G401.6 (cell line): Measurements from ENCODE around the gene PDE12.

ENCODE experiments used
- FAIRE-seq: peaks from 2 replicates; lab custom pipeline; 2012; peaks lifted over from hg19 to GRCh38; lab: Jason Lieb, UNC

The PDE12 gene, protein sequence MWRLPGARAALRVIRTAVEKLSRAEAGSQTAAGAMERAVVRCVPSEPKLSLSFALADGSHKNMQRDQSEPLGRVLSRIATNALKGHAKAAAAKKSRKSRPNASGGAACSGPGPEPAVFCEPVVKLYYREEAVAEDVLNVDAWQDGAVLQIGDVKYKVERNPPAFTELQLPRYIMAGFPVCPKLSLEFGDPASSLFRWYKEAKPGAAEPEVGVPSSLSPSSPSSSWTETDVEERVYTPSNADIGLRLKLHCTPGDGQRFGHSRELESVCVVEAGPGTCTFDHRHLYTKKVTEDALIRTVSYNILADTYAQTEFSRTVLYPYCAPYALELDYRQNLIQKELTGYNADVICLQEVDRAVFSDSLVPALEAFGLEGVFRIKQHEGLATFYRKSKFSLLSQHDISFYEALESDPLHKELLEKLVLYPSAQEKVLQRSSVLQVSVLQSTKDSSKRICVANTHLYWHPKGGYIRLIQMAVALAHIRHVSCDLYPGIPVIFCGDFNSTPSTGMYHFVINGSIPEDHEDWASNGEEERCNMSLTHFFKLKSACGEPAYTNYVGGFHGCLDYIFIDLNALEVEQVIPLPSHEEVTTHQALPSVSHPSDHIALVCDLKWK

DNA sequence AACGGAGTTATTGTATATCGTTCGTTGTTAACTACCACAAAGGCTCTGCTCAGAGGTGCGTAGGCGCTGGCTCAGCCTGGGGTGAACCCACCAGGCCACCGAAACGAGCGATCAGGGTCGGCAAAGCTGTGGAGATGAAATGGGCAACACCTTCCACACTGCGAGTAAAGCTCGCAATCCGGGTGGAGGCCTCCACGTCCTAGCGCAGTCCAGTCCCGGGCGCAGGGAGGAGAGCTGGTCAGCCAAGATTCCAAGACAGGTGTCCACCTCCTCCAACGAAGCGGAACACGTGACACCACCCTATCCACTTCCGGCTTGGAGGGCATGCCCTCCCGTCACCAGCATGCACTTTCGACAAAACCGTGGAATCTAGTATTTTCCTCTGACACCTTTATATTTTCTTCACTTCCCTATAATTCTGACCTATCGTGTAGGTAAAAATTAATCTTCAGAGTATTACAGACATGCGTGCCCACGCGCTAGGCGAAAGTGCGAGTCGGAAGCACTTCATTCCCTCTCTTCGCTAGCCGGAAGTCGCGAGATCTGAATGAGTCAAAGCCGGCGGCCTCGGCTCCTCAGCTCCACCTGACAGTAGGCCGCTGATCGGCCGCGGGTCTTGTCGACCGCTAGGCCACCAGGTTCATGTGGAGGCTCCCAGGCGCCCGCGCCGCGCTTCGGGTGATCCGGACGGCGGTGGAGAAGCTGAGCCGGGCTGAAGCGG is at the start of gene PDE12:
Gene PDE12 (plus strand): TSS at position 537 of the 721 bp plus-strand sequence. CDS start 106 bp downstream, at position 643.
- FAIRE-seq, result peak; percentile 39

DNA sequence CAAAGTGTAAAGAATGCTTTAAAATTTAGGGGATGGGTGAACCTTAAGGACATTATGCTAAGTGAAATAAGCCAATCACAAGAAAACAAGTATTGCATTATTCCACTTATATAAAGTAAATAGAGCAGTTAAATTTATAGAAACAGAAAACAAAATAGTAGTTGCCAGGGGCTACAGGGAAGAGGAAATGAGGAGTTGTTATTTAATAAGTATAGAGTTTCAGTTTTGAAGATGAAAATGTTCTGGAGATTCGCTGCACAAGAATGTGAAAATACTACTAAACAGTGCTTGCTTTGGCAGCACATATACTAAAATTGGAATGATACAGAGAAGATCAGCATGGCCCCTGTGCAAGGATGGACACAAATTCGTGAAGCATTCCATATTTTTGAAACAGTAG is 43.9 kb upstream of the PDE12 start:
- no peak for FAIRE-seq

DNA sequence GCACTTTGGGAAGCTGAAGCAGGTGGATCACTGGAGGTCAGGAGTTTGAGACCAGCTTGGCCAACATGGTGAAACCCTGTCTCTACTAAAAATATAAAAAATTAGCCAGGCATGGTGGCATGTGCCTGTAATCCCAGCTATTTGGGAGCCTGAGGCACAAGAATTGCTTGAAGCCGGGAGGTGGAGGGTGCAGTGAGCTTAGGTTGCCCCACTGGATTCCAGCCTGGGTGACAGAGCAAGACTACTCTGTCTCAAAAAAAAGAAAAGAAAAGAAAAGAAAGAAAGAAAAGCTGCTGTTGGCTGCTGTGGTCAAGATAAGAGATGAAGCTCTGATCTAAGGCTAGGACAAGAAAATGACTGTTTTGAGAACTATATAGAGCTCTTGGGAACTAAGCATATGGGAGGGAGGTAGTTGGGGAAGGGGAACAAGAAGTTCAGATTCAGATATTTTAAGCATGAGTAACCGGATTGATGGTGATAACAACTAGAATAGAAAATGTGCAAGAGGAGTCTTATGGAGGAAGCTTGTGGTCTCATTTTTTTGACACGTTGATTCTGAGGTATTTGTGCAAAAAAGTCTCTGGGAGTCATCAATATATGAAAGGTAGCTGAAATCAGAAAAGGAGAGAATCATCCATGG is 37.7 kb upstream of the PDE12 start:
- FAIRE-seq, result no peak

DNA sequence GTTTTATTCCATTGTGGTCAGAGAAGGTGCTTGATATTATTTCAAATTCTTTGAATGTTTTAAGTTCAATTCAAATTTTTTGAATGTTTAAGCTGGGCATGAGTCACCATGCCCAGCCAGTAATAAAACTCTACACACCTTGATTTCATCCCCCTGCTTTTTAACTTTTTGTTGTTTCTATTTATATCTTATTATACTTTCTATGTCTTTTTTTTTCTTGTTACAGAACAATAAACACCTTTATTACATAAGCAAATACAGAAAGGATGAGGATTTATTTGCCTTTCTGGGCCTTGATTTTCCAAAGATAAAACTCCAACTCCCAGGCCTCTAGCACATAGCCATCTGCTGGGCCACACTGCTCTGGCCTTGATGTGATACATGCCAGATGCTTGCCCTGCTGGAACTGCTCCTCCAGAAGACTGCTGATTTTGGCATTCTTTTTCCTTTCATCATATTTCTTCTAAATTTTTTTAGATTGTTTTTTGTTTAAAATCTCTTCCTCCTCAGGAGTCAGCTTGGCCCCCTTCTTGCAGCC is 25.9 kb upstream of the PDE12 start:
- no peak for FAIRE-seq

DNA sequence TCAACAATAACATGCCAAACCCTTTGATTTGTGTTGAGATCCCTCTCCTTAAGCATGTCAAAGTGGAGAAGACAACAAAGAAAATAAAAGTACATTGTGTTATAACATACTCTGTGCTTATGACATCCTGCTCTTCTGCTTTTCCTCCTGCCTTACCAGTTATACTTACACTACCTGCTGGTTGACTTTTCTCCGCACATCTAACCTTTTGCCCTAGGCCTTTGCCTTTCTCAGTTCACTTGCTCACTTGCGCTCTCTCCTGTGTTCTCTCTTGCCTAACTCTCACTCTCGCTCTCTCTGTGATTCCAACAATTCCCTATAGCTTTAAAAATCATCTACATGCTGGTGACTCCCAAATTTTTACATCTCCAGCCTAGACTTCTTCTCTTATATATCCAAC is 17.6 kb upstream of the PDE12 start:
- no peak for FAIRE-seq

DNA sequence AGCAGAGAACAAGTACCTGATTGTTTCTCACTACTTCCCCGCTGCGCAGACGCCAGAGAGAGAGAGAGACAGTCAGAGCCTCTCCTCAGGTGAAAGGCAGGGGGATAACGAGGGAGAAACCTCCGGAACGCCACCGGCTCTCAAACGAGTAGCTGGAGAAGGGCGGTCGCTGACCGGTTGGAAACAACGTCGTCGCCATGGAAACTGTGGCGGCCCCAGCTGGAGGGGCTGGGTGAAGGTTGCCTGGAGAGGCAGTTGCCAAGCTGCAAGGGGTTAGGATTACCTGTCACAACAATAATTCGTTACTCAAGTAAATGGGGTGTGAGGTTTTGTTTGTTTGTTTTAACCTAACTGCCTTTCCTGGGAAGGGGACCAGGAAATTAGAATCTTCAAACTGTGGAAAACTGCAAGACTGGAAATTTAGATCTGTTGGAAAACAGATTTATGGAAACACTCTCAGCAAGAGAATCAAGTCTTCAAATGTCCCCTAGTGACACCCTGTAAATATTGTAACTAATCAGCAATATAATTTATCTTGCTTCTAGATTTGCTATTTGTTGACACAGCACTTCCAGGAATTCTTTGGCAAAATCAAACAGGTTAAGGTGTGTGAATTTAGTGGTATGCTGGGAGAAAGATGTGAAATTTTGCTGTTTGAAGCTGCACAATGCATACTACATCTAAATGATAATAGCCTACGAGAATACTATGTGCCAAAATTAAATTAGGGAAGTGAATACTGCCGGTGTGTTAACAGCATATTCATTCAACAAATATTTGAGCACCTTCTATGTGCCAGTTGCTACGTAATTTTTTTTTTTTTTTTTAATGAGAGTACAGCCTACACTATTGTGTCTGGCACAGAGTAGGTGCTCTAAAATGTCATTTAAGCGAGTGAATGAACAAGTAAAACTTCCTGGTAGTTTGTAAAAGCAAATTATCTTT is 11.6 kb upstream of the PDE12 start, which contains the start of gene DNAH12:
Gene DNAH12 (minus strand): TSS at position 164 of the 945 bp plus-strand sequence. CDS start 1,474 bp downstream, outside the sequence.
- FAIRE-seq, result no peak

DNA sequence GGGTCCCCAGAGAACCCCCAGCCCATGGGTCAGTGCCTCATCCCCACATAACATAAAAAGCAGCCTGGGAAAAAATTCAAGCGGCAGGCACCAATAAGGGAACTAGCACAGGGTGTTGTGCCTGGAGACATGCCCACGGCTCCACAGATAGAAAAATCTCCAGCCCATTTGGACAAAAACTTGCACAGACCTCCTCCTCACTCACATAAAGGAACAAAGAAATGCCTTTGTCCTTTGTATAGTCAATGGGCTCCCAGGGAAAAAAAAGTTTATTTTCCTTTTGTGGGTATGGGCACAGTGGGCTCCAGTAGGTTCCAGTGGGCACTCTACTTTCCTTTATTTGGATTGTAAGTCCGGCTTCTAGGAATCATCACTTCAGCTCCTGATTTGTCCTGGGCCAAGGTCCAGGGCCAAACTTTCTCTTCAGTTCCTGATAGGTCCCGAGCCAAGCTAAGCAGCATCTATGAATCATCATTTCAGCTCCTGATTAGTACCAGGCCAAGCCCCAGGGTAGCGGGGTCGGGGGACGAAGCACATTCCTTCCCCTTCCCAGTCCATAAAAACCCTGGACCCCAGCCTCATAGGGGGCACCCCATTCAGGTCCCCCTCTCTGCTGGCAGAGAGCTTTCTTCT is 10.3 kb upstream of the PDE12 start:
- no peak for FAIRE-seq

DNA sequence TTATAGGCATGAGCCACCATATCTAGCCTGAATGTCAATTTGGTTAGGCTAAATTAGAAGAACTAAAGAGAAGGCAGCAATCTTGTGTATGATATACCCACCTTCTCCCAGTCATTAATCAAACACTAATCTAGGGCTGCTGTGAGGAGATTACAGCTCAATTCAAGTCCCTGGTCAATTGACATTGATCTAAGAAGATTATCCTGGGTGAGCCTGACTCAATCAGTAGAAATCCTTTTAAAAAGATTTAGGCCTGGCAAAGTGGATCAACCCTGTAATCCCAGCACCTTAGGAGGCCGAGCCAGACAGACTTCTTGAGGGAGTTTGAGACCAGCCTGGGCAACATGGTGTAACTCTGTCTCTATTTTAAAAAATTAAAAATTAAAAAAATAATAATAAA is 9.5 kb upstream of the PDE12 start:
- no peak for FAIRE-seq

DNA sequence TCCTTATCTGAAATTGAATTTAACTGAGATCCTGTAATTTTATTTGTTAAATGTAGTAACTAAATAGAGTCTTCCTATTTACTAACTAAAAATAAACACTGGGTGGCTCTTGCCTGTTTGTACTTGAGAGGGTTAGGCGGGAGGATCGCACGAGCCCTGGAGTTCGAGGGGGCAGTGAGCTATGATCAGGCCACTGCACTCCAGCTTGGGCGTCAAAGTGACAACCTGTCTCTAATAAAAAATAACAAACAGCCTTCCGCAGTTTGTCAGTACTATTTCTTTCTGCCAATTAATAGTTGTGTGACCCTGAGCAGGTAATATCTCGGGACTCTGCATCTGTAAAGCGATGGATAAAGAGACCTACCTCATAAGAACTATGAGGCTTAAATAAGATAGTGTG is 768 bp upstream of the PDE12 start:
- no peak for FAIRE-seq

DNA sequence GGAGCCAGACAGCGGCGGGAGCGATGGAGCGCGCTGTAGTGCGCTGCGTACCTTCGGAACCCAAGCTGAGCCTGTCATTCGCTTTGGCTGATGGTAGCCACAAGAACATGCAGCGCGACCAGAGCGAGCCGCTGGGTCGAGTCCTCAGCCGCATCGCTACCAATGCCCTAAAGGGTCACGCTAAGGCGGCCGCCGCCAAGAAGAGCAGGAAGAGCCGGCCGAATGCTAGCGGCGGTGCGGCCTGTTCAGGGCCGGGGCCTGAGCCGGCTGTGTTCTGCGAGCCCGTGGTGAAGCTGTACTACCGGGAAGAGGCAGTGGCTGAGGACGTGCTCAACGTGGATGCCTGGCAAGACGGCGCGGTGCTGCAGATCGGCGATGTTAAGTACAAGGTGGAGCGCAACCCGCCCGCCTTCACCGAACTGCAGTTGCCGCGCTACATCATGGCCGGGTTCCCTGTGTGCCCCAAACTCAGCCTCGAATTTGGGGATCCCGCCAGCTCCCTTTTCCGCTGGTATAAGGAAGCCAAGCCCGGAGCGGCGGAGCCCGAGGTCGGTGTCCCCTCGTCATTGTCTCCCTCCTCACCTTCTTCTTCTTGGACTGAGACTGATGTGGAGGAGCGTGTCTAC is 498 bp downstream of the PDE12 start:
- FAIRE-seq, result no peak

DNA sequence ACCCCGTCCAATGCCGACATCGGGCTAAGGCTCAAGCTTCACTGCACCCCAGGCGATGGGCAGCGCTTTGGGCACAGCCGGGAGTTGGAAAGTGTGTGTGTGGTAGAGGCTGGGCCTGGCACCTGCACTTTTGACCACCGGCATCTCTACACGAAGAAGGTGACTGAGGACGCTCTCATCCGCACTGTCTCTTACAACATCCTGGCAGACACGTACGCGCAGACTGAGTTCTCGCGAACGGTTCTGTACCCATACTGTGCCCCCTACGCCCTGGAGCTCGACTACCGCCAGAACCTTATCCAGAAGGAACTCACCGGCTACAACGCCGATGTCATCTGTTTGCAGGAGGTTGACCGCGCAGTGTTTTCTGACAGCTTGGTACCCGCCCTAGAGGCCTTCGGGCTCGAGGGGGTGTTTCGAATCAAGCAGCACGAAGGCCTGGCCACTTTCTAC is 1.0 kb downstream of the PDE12 start:
- no peak for FAIRE-seq

DNA sequence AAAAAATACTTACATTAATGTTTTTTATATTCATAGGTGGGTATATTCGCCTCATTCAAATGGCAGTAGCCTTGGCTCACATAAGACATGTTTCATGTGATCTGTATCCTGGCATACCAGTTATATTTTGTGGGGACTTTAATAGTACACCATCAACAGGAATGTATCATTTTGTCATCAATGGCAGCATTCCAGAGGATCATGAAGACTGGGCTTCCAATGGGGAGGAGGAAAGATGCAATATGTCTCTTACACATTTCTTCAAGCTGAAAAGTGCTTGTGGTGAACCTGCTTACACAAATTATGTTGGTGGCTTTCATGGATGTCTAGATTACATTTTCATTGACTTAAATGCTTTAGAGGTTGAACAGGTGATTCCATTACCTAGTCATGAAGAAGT is 3.5 kb downstream of the PDE12 start:
- no peak for FAIRE-seq

DNA sequence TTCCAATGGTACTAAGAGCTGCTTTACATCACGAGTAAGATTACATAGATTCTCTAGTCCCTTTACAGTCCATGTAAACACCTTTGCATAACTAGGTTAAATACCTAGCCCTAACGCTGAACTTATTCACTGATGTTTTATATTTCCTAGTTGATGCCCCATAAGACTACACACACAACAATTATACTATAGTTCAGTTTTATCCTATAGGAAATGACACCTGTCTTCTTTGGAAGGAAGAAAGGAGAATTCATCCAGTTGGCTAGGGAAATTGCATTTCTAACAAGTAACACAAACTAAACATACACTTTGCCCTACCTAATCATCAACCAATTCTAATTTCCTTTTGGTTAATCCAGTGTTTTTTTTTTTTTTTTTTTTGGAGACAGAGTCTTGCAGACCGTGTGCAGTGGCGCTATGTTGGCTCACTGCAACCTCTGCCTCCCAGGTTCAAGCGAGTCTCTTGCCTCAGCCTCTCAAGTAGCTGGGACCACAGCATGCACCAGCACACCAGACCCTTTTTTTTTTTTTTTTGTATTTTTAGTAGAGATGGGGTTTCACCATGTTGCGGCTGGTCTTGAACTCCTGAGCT is 13.9 kb downstream of the PDE12 start:
- no peak for FAIRE-seq

DNA sequence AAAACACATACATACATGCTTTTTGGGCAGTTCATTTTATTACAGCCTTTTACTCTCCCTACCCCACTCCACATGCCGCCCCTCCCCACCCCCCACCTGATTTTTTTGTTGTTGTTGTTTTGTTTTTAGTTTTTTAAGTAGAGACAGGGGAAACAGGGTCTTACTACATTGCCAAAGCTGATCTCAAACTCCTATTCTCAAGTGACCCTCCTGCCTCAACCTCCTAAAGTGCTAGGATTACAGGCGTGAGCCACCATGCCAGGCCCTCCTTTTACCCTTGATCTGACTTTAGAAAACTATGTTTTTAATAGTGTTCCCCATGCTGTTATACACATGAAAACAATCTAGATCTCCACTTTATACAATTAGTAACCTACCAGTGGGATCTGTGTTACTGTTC is 14.8 kb downstream of the PDE12 start:
- no peak for FAIRE-seq

DNA sequence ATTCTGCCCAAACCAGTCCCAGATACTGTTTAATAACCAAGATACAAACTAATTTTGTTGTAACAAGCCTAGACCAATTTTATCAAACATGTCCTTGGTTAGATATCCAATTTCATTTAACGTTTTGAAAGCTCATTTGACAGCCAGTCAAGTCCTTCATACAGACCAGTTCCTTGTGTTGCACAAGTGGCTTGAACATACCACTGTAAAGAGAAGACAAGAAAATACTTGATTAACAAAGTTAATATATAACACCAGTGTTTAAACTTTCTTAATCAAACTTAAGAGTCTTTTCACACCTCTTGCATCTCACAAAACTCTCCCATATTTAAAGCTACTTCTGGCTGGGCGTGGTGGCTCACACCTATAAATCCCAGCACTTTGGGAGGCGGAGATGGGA is 16.0 kb downstream of the PDE12 start:
- FAIRE-seq, result peak; percentile 41

DNA sequence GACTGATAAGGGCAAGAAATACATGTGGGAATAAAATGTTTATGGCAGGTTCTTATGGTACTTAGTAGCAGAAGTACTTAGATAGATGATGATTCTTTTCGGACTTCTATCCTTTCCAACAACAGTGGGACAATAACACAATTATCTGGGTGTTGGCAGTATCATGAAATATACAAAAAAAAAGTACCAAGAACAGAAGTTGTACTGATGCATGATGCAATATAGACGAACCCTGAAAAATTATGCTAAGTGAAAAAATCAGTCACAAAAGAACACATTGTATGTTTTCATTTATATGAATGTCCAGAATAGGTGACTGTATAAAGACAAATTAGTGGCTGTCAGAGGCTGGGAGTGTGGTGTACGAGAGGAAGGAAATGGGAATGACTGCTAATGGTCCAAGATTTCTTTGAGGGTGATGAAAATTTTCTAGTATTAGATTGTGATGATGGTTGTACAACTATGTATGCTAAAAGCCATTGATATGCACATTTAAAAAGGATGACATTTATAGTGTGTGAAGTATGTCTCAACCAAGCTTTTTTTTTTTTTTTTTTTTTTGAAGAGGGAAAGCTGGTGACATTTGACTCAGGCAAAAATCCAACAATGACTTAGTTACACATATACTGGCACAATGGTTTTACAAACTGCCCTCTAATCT is 20.0 kb downstream of the PDE12 start:
- FAIRE-seq, result no peak

DNA sequence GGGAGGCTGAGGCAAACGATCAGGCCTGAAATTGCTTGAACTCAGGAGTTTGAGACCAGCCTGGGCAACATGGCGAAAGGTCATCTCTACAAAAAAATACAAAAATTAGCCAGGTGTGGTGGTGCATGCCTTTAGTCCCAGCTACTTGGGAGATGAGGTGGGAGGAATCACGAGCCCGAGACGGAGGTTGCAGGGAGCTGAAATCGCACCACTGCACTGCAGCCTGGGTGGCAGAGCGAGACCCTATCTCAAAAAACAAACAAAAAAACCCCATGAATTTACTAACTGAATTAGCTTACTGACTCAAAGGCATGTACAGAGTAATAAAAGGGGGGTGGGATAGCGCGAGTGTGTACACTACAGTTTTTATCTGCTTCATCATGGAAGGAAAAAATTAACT is 21.7 kb downstream of the PDE12 start:
- no peak for FAIRE-seq

DNA sequence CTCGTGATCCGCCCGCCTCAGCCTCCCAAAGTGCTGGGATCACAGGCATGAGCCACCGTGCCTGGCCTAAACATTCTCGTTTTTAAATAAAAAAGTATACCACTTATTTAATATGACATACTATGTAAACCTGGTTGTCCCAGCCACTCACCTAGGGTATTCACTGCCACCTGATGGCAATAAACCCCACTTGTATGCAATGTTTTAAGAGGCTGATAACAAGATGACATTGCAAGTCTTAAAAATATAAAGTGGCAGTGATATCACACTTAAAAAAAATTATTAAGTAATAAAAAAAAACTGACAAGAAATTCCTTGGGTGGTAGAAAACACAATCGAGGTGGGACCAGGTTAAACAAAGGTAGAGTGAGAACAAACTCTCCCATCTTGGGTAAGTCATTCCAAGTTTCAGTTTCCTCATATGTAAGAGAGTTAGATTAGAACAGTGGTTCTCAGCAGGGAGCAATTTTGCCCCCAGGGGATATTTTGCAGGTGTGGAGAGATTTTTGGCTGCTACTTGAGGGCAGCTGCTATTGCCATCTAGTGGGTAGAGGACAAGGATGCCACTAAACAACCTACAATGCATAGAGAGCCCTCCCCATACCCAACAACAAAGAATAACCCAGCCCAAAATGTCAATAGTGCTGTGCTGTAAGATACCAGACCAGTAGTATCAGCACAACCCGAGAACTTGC is 26.5 kb downstream of the PDE12 start:
- FAIRE-seq, result no peak

DNA sequence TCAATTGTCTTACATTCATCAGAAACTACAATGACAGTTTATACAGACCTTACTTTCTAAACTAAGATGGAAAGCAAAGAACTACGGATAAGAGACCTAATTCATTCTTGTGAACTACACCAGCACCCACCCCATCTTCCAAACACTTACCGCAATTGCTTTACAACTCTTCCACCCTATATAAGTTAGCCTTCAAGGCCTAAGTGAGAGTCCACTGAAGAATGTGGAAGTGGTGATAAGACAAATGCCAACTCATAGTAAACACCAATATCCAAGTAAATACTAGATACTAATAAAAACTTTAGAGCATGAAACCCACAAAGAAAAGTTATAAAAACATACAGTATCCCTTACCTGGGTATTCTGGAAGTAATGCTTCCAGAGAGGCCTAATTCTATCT is 27.5 kb downstream of the PDE12 start:
- no peak for FAIRE-seq
